T-helper 1 cell treated with Interleukin-12 subunit alpha and Interleukin-12 subunit beta and Interleukin-4 antibody, amounts not matched to agents 30 μg/mL and 1 μg/mL, for 36 hours (primary cell): Measurements from ENCODE around the gene HAS3.
A peak's percentile ranks its signal among the peaks of the same experiment; 100 is the strongest.
"Not testable (repeated sequence)": the region's sequence is repeated elsewhere in the genome, so short reads cannot be mapped to it uniquely, and the experiment has no call there.

Source experiments
- H3K27ac Mint-ChIP-seq: one replicate; pipeline ENCODE4 v1.8.0; 2021; ENCODE audit warnings: mild to moderate bottlenecking, mixed read lengths
- H3K27me3 Mint-ChIP-seq: one replicate; pipeline ENCODE4 v1.8.0; 2021; ENCODE audit warnings: low read depth, mixed read lengths
- H3K36me3 Mint-ChIP-seq: one replicate; pipeline ENCODE4 v1.8.0; 2021; ENCODE audit warnings: low read depth, mixed read lengths
- H3K4me1 Mint-ChIP-seq: one replicate; pipeline ENCODE4 v1.8.0; 2021; ENCODE audit warnings: low read depth, mixed read lengths
- H3K4me3 Mint-ChIP-seq: one replicate; pipeline ENCODE4 v1.8.0; 2021; ENCODE audit warnings: mild to moderate bottlenecking, moderate library complexity, mixed read lengths
- H3K9me3 Mint-ChIP-seq: one replicate; pipeline ENCODE4 v1.8.0; 2021; ENCODE audit warnings: mixed read lengths

The HAS3 gene, protein sequence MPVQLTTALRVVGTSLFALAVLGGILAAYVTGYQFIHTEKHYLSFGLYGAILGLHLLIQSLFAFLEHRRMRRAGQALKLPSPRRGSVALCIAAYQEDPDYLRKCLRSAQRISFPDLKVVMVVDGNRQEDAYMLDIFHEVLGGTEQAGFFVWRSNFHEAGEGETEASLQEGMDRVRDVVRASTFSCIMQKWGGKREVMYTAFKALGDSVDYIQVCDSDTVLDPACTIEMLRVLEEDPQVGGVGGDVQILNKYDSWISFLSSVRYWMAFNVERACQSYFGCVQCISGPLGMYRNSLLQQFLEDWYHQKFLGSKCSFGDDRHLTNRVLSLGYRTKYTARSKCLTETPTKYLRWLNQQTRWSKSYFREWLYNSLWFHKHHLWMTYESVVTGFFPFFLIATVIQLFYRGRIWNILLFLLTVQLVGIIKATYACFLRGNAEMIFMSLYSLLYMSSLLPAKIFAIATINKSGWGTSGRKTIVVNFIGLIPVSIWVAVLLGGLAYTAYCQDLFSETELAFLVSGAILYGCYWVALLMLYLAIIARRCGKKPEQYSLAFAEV

GRCh38 chr16:69105501-69106361, at the start of gene HAS3:
Gene HAS3 (plus strand): TSS chr16:69105653. CDS start chr16:69109396, 3,743 bp downstream.
- Mint-ChIP-seq H3K27ac (no peak within 1 kb of the TSS), H3K9me3 (no peaks in the 10 kb centered on the region), H3K4me1 (peaks cover 12% of the 10 kb centered on the region), H3K27me3 (peaks cover 53% of the 10 kb centered on the region), H3K4me3 (peak within 1 kb of the TSS; percentile 93), H3K36me3 (peaks cover 8% of the 10 kb centered on the region)

DNA sequence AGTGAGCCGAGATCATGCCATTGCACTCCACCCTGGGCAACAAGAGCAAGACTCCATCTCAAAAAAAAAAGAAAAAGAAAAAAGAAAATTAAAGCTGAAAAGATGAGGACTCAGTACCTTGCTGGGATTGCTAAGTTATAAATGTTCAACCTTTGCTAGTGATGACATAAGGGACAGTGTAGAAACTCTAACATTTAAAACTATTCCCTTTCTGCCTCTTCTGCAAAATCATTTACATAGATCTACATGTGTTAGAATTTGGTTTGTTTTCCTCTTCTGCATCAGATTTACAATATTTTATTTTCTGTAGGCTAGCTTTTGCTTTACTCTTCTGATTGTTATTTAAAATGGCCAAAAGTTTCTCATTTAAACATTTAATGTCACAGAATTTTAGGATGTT, 49.5 kb upstream of the HAS3 start:
- H3K36me3 Mint-ChIP-seq = no peaks in the 10 kb centered on the region
- H3K4me3 Mint-ChIP-seq = no peak overlapping the region
- H3K4me1 Mint-ChIP-seq = peaks cover 2% of the 10 kb centered on the region
- H3K27me3 Mint-ChIP-seq = no peaks in the 10 kb centered on the region
- H3K9me3 Mint-ChIP-seq = no peaks in the 10 kb centered on the region
- no peak overlapping the region for H3K27ac Mint-ChIP-seq

GRCh38 chr16:69056421-69056820, 49.0 kb upstream of the HAS3 start:
- Mint-ChIP-seq H3K27me3 (no peaks in the 10 kb centered on the region), H3K27ac (no peak overlapping the region), H3K4me3 (no peak overlapping the region), H3K9me3 (no peaks in the 10 kb centered on the region), H3K36me3 (no peaks in the 10 kb centered on the region), H3K4me1 (peaks cover 2% of the 10 kb centered on the region)

DNA sequence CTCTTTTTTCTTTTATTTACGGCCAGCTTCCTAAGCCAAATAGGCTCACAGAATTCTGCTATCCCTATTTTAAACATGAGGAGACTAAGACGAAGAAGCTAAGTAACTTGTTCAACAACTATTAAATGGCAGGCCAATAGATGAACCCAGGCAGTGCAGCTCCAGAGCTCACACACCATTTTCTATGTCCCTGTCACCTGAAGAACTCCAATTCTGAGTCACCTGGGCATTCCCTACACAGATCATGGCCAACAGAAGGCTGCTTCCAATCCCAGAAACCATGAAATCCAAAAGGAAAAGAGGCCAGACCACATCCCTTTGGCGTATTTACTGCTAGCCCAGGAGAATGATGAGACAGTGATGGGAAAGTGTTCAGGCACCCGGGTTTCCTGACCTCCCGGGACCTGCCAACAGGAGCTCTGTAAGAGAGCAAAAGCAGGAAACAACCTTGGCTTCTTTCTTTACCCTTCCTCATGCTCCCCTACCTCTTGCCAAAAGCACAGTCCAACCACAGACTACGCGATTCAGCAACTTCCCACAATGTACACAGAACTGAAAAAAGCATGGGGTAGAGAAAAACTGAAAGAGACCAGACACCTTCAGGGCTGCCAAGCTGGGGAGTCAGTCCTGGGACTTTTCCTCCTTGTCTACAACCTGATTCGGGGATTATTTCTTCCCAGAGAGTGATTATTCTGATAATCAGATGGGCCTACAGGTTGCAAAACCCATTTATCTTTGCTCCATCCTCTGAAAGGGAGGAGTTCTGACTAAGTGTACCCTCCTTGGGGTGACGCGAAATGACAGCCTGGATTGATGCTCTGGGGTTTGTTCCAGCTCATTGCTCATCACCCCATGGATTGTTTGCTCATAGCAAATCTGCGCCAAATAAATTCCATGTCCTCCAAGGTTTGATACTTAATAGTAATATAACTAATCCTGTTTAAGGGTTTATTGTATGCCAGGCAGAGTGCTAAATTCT, 47.8 kb upstream of the HAS3 start:
- Mint-ChIP-seq H3K9me3 (no peaks in the 10 kb centered on the region), H3K36me3 (no peaks in the 10 kb centered on the region), H3K4me3 (no peak overlapping the region), H3K27ac (no peak overlapping the region), H3K4me1 (peaks cover 2% of the 10 kb centered on the region), H3K27me3 (no peaks in the 10 kb centered on the region)

GRCh38 chr16:69063491-69063890, 42.0 kb upstream of the HAS3 start:
- H3K36me3 Mint-ChIP-seq, H3K9me3 Mint-ChIP-seq, H3K27me3 Mint-ChIP-seq, H3K4me3 Mint-ChIP-seq, H3K27ac Mint-ChIP-seq, H3K4me1 Mint-ChIP-seq: not testable (repeated sequence)

DNA sequence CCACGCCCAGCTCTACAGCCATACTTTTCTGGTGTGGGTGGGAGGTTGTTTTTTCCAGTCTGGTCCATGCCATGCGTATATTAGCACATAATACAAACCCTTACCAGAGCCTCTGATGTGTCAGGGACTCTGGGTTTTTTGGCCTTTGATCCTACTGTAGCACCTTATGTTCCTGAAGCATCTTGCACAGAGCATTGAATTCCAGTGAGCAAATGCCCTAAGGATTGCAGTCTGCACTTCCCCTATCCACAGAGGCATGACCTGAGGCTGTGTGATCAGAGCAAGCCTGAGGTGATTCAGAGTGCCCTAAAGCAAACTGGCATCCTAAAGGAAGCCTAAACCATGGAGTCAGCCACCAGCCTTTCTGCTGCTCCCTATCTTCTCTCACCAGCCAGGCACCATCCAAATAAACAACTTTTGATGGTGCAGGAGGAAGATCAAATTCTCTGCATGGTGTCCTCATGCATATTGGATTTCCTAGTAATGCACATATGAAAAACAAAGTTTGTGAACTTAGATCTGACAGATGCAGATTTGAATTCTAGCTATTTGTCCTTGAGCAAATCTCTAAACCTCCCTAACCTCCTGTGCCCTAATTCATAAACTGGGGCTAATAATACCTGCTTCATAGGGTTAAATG, 41.2 kb upstream of the HAS3 start:
- H3K27me3 Mint-ChIP-seq = no peaks in the 10 kb centered on the region
- no peak overlapping the region for H3K4me3 Mint-ChIP-seq
- no peaks in the 10 kb centered on the region for H3K9me3 Mint-ChIP-seq

DNA sequence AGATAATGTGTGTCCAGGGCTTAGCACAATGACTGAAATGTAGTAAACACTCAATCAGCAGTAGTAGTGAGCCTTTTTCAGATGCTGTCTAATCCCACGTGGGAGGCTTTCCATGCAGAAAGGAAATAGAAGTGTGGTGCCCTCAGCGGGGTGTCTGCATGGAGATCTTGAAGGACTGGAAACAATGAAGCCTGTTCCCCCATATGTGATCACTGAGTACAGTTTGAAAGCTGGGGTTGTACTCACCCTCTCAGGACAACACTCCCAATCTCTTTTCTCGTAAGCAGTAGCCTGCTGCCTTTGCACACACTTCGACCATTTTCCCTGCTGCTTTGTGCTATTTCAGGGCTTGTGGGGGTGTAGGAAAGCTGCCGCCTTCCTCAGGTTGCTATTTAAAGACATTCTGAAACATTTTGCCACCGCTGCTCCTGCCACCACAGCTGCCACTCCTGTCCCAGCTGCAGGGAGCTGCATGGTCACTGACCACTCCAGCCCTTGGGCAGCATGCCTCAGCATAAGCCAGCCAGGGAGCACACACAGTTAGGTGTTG, 40.6 kb upstream of the HAS3 start:
- H3K9me3 Mint-ChIP-seq = no peaks in the 10 kb centered on the region
- no peak overlapping the region for H3K27ac Mint-ChIP-seq
- H3K4me3 Mint-ChIP-seq = no peak overlapping the region
- H3K27me3 Mint-ChIP-seq = no peaks in the 10 kb centered on the region
- no peaks in the 10 kb centered on the region for H3K4me1 Mint-ChIP-seq
- no peaks in the 10 kb centered on the region for H3K36me3 Mint-ChIP-seq

More for the DNA sequence above, 41.2 kb upstream of the HAS3 start:
- Mint-ChIP-seq H3K4me1 (no peaks in the 10 kb centered on the region), H3K36me3 (no peaks in the 10 kb centered on the region), H3K27ac (no peak overlapping the region)

DNA sequence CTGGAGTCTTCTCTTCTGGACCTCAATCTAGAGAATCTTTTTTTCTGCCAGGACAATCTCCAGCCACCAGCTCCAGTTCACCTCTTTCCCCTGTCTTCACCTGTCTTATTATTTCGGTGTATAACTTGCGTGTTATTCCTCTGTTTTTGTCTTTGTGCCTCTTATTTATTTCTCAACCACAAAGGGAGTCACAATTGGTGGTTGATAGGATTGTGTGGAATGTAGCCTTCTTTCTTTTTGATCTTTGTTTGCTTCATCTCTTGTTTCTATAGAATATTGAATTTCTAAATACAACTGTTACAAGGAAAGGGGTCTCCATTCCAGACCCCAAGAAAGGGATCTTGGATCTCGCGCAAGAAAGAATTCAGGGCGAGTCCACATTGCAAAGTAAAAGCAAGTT, 35.9 kb upstream of the HAS3 start:
- Mint-ChIP-seq H3K4me3 (no peak overlapping the region), H3K27me3 (no peaks in the 10 kb centered on the region), H3K9me3 (no peaks in the 10 kb centered on the region), H3K4me1 (no peaks in the 10 kb centered on the region), H3K27ac (no peak overlapping the region), H3K36me3 (no peaks in the 10 kb centered on the region)

DNA sequence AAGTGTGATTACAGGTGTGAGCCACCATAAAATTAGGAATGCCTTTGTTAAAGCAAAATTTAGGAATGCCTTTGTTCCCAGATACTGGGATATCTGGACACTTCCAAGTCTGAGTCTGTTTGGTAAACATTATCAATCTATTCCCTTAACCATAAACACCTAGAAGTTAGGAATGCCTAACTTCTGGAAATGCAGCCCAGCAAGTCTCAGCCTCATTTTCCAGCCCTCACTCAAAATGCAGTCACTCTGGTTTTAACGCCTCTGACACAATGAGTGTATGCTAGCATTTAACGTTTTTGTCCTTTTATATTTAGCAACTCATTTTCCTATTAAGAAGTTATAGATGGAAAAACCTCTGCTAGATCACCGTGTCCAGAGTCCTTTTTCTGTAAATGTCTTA, 34.4 kb upstream of the HAS3 start:
- Mint-ChIP-seq H3K4me3 (no peak overlapping the region), H3K4me1 (no peaks in the 10 kb centered on the region), H3K27ac (no peak overlapping the region), H3K27me3 (no peaks in the 10 kb centered on the region), H3K36me3 (no peaks in the 10 kb centered on the region), H3K9me3 (no peaks in the 10 kb centered on the region)

GRCh38 chr16:69072640-69072974, 32.8 kb upstream of the HAS3 start:
- Mint-ChIP-seq H3K4me1 (no peaks in the 10 kb centered on the region), H3K4me3 (no peak overlapping the region), H3K27me3 (no peaks in the 10 kb centered on the region), H3K27ac (no peak overlapping the region), H3K9me3 (no peaks in the 10 kb centered on the region), H3K36me3 (no peaks in the 10 kb centered on the region)

DNA sequence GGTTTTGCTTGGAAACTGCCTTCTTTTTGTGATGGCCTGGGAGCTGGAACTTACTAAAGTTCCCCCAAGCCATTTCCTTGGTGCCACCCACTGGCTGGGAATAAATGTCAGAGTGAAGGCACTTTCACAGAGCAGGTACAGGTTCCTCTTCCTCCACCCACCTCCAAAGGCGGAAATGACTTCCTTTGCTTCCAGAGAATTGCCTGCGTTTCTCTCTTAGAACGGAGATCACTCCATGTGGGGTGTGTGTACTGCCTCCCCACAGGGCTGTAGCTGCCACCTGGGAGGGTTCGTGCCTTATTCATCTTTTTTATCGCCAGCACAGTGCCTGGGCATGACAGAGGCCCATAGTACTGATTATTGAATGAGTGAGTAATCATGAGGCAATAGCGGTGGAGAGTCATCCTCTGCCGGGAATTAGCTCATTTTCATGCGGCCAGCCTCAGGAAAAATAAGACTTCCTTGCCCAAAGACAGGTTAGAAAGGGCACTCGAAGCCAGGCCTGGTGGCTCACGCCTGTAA, 32.2 kb upstream of the HAS3 start:
- no peaks in the 10 kb centered on the region for H3K36me3 Mint-ChIP-seq
- no peaks in the 10 kb centered on the region for H3K9me3 Mint-ChIP-seq
- H3K27me3 Mint-ChIP-seq = no peaks in the 10 kb centered on the region
- H3K4me3 Mint-ChIP-seq = no peak overlapping the region
- H3K27ac Mint-ChIP-seq = no peak overlapping the region
- H3K4me1 Mint-ChIP-seq = no peaks in the 10 kb centered on the region

DNA sequence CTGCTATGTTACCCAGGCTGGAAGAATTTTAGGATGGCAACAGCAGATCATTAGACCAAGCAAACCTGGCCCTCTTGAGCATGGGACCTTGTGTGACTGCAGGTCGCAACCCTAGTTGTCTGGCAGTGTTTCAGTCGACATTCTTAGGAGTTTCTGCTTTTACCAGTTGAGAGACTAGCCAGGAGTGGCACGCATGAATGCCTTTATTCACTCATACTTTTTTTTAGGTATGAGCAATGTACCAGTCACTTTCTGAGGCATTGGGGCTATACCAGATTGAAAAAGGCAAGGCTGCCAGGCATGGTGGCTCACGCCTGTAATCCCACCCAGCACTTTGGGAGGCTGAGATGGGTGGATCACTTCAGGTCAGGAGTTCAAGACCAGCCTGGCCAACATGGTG, 28.2 kb upstream of the HAS3 start:
- no peaks in the 10 kb centered on the region for H3K4me1 Mint-ChIP-seq
- H3K4me3 Mint-ChIP-seq = no peak overlapping the region
- H3K27me3 Mint-ChIP-seq = no peaks in the 10 kb centered on the region
- H3K9me3 Mint-ChIP-seq = no peaks in the 10 kb centered on the region
- no peak overlapping the region for H3K27ac Mint-ChIP-seq
- H3K36me3 Mint-ChIP-seq = no peaks in the 10 kb centered on the region

GRCh38 chr16:69078073-69078472, 27.4 kb upstream of the HAS3 start:
- Mint-ChIP-seq H3K36me3 (no peaks in the 10 kb centered on the region), H3K9me3 (no peaks in the 10 kb centered on the region), H3K27ac (no peak overlapping the region), H3K27me3 (no peaks in the 10 kb centered on the region), H3K4me3 (no peak overlapping the region), H3K4me1 (no peaks in the 10 kb centered on the region)
